Hematopoietic multipotent progenitor cell treated with erythropoietin and hydrocortisone succinate and interleukin-3 and kit ligand, for 4 days (in vitro differentiated cells): ENCODE results near the gene GPS1.
A peak's percentile ranks its signal among the peaks of the same experiment; 100 is the strongest.
"Not testable (repeated sequence)": the region's sequence is repeated elsewhere in the genome, so short reads cannot be mapped to it uniquely, and the experiment has no call there.

Source experiments
- DNase-seq: peaks from one replicate; pipeline ENCODE4 v3.0.0-alpha.2; 2015

GPS1 gene

DNA sequence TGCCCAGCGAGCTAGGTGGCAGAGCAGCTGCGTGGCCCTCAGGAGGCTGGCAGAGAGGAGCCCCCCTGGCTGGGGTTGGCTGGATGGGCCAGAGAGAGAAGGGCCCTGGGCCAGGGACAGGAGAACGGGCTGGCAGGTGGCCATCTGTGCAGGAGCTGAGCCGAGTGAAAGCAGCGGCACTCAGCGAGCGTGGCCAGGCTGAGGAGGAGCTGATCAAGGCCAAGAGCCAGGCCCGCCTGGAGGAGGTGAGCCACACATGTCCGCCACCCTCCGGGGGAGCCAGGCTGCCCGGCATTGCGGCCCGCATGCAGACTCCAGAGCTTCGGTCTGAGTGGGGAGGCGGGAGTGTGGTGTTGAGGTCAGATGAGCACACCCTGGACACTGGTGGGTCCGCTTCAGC lies 22.3 kb upstream of the GPS1 start:
- DNase-seq: no peak

DNA sequence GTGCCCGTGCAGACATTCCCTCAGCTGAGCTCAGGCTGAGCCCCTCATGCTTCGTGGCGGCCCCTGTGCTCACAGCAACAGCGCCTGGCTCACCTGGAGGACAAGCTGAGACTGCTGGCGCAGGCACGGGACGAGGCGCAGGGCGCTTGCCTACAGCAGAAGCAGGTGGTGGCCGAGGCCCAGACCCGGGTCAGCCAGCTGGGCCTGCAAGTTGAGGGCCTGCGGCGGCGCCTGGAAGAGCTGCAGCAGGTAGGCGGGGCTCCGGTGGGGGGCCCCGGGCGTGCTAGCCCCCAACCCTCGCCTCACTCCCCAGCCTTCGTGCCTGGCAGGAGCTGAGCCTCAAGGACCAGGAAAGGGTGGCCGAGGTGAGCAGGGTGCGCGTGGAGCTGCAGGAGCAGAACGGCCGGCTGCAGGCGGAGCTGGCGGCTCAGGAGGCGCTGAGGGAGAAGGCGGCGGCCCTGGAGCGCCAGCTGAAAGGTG lies 21.7 kb upstream of the GPS1 start:
- no peak for DNase-seq

GRCh38 chr17:82030470-82031302 lies 21.0 kb upstream of the GPS1 start:
- peak; percentile 92 for DNase-seq

- DNase-seq: peak; percentile 70
These were observed 20.3 kb upstream of the GPS1 start, which contains the start of gene RAC3 for GRCh38 chr17:82031303-82031884. Gene RAC3 (plus strand): TSS chr17:82031678. CDS start chr17:82031762, 84 bp downstream.

- DNase-seq: peak; percentile 57
These were observed 19.6 kb upstream of the GPS1 start for GRCh38 chr17:82031885-82032627.

- no peak for DNase-seq
These were observed 18.2 kb upstream of the GPS1 start for GRCh38 chr17:82033359-82034085.

DNA sequence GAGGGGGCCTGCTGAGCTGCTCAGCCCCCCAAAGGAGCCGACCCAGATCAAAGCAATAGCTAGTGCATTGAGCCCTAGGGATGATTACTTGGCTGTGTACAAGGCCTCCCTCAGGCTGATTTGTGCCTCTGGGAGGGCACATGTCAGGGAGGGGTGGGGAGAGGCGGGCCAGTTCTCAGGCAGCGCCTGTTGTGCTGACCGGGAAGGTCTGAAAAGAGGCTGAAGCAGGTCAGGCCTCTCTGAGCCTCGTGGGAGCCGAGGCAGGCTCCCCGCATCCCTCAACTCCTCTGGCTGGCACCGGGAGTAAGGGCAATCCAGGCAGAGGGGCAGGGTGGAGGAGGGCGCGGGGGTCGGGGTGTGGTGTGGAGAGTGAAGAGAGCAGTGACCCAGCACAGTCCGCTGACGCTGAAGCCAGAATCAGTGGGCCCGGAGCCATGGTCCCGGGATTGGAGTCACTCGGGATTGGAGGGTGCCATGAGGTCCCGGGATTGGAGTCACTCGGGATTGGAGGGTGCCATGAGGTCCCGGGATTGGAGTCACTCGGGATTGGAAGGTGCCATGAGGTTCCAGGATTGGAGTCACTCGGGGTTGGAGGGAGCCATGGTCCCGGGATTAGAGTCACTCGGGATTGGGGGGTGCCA lies 17.2 kb upstream of the GPS1 start:
- no peak for DNase-seq

DNA sequence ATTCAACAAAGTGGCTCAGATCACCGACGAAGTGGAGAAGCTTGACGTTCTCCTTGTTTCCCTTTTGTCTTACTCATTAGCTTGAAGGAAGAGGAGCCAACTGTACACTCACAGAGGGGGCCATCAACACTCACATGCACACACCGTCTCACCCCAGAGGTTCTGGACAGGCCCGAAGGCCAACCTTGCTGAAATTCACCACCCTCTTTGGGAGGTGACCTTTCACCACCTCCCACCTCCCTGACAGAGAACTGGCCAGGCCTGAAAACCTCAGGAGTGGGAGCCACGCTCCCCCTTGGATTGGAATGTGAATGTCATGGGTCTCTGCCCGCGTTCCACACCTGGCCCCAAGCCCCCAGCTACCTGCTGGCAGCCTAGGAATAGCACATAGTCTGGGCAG lies 16.2 kb upstream of the GPS1 start:
- no peak for DNase-seq

DNA sequence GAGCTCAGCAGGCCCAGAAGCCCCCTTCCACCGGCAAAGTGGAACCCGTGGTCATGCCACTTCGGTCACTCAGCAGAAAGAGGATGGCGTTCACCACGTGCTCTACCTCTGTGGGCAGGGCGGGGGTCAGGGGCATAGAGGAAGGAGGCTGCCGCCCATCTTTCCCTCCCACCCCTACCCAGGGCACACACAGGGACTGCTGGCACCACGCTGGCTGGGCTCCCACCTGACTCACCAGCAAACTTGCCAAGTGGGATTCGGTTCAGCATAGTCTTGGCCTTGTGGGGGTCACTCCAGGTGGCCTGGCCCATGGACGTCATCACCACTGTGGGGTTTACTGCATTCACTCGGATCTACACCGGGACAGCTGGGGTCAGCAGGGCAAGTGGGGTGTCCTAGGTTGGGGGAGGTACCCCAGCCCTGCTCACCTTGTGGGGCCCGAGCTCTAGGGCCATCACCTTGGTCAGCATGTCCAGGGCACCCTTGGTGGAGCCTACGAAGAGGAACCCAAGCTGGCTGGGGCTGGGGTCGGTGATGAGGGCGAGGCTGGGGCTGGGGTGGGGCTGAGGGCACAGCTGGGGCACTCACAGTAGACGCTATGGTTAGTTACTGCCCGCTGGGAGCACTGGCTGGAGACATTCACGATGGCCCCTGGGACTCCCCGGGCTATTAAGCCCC lies 15.6 kb upstream of the GPS1 start:
- no peak for DNase-seq

DNA sequence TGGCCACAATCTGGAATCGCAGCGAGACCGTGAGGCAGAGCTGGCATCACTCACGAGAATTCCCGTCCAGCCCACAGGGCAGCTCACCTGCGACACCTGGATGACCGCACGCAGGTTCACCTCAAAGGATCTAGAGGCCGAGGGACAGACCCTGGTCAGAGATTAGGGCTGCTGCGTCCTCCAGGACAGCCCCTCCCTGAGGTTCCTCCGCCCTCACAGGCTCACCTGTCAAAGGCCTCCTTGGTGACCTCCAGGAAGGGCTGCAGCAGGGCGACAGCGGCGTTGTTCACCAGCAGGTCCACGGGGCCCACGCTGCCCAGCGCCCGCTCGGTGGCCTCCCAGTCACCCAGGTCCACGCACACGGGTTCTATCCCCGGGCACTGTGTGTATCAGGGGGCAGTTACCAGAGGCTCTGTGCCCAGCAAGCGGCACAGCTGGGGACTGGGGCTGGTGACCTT lies 15.0 kb upstream of the GPS1 start:
- DNase-seq: no peak

GRCh38 chr17:82037092-82037888 lies 14.4 kb upstream of the GPS1 start, which contains the start of gene DCXR:
Gene DCXR (minus strand): TSS chr17:82037697. CDS start chr17:82037682, 15 bp downstream.
- peak; percentile 99 for DNase-seq

DNA sequence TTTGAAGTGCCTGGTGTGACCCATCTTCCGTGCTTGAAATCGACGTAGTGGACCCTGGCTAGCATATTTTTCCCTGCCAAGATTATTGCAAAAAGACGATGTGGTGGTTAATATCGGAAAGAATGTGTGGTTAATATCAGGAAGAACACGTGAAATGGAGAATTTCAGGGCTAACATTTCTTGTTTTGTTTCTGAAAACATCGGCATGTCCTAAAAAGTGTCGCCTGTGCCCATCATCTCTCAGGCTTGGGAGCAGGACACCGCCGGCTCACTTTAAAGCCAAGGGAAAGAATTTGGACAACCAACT lies 13.9 kb upstream of the GPS1 start:
- DNase-seq: no peak

- DNase-seq: not testable (repeated sequence)
These were observed 12.8 kb upstream of the GPS1 start for GRCh38 chr17:82038796-82039409.

GRCh38 chr17:82039695-82040299 lies 11.9 kb upstream of the GPS1 start:
- no peak for DNase-seq

- DNase-seq: no peak
These were observed 10.4 kb upstream of the GPS1 start for GRCh38 chr17:82041144-82041814.

GRCh38 chr17:82042649-82043048 lies 9.0 kb upstream of the GPS1 start:
- DNase-seq: no peak

DNA sequence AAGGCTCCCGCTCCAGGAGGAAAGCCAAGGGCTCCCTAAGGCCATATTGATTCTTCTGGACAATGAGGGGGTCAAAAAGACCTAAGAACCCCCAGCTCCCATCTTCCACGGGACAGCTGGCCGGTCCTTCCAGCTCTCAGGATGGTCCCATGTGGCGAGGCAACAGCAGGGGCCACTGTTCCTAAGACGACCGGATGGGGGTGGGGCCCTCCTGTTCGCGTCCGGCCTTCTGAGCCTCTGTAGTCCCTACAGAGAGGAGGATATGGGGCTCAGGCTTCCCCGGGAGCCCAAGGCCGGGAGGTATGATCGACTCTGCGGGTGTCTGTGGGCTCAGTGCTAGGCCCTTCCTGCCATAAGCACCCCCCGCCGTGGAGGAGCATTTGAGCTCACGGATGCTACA lies 8.2 kb upstream of the GPS1 start:
- DNase-seq: no peak

DNA sequence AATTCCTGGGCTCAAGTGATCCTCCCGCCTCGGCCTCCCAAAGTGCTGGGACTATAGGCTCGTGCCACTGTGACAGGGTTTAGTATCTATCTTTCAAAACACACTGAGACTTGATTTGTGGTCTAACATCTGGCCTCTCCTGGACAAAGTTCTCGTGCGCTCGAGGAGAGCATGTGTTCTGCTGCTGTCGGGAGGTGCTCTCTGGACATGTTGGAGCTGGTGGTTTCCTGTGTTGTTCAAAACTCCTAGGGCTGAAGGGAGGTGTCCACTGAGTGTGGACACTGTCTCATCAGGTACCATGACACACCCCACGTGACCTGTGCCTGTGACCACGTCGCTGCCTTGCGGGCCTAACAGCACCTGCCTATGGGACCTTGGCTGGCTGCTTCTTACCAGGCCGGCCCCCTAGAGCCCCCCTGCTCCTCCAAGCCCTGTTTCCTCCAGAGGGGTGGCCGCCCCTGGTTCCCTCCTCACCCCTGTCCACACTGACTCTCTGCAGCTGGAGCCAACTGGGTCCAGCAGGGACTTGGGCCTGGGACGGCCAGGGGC lies 5.7 kb upstream of the GPS1 start:
- DNase-seq: no peak

DNA sequence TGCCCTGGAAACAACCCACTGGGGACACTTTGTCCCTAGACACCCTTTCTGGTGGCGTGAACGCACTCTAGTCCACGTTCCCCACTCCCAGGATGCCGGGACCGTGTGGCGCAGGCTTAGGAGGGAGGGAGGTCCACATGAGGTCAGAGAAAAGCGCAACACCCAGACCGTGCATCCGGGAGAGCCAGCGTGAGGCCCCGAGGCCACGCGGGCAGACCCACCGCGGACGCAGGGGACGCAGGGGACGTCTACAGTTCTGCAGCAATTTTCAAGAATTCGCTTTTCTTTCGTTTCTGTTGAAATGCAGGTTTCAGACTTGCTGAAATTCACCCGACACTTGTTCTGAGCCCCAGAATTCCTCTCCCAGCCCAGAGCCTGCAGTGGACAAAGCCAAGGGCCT lies 4.8 kb upstream of the GPS1 start:
- DNase-seq: no peak
